SKM-1 treated with dmso at 0.1 percent for 144 hours (cell line): ENCODE results near the gene TMEM38B.
"Not testable (repeated sequence)": the region's sequence is repeated elsewhere in the genome, so short reads cannot be mapped to it uniquely, and the experiment has no call there.

ENCODE experiments used
- DNase-seq: peaks from one replicate; lab custom pipeline; 2025; ENCODE audit not compliant: unreplicated experiment; lab: John Stamatoyannopoulos, UW

TMEM38B gene

DNA sequence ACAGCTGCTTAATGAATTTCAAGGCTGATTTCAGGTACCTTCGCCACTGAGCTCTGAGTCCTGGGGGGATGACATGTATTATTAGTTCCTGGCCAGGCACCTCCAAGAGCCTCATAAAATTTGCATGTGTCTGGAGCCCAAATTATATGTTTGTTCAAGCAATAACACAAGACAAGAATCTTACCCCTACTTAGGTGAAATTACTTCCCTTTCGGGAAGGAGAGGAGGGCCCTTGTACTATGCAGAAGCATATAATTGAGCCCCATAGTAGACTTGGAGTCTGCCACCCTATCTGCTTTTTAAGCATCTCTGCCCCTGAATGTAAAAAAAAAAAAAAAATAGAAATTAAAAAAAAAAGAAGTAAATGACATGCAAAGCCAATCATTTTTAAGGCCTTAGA lies 13.0 kb upstream of the TMEM38B start:
- DNase-seq, result no peak

DNA sequence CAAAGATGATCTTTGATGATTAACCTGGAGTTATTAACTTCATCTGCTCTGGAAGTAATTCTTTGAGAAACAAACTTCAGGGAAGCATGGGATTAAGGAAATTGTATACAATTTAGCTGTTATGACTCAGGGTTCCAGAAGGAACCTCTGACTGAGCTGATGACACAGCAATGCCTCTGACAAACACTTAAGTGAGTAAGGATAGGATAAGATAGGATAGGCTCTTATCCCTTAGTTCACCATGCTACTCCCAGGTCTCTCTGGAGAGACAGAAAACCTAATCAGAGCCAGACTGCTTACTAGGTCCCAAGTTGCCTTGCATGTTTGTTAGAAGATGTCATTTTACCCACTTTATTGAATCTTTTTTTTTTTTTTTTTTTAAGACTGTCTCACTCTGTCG lies 12.6 kb upstream of the TMEM38B start:
- no peak for DNase-seq

DNA sequence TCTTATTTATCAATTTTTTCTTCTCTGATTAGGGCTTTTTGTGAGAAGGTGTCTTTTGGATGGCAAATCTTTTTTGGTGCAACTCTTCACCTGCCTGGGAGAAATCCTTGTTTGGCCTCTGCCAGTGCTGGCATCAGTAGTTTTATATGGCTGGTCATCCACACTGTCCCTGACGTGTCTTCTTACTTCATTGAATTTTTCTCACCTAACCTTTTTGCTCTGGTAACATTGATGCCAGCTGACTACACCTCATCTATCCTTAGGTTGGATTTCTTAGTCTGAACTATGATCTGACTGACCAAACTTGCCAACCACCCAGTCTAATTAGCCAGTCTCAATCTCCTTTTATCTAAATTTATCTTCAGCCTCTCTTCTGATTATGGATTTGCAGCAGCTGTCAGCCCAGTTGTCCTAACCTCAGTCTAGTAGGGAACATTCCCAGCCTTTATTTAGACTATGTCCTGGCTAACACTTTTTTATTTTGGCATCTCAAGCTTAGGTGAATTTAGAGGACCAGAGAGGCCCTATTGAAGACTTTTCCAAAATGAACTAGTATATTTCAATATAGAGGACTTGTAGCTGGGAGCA lies 10.6 kb upstream of the TMEM38B start:
- DNase-seq, result no peak

GRCh38 chr9:105686936-105687335 lies 7.4 kb upstream of the TMEM38B start:
- no peak for DNase-seq

GRCh38 chr9:105690742-105691141 lies 3.6 kb upstream of the TMEM38B start:
- DNase-seq, result no peak

- DNase-seq, result no peak
These were observed 729 bp upstream of the TMEM38B start for GRCh38 chr9:105693435-105694189.

DNA sequence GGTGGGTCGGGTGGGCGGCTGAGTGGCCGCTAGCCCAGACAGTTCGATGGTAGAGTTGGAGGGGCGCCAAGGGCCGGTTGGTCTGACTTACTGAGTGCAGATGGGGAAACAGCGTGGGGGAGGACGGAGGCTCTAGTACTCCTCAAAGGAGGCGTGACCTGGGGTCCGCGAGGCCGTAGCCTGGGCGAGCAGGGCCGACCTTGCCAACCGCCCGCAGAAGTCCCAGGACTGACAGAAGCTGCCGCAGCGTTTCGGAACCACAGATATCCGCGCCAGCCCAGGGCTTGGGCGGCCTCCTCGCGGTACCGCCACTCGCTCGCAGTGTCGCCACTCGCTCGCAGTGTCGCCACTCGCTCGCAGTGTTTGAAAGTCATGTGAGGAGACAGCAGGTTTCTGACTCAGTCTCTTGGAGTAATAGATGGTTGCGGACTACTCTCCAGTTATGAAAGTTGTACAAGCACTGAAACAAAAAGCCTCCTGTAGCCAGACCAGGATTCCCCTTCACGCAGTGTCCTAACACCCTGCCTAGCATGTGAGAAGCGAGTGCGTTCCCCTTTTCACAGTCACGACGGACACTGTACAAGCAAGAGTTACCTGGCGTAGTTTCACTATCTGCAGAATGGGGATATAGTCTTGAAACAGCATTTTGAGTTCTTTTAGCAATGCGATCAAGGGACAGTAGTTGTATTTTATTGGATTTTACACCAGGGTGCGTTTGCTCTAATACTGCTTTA lies 674 bp downstream of the TMEM38B start:
- no peak for DNase-seq

DNA sequence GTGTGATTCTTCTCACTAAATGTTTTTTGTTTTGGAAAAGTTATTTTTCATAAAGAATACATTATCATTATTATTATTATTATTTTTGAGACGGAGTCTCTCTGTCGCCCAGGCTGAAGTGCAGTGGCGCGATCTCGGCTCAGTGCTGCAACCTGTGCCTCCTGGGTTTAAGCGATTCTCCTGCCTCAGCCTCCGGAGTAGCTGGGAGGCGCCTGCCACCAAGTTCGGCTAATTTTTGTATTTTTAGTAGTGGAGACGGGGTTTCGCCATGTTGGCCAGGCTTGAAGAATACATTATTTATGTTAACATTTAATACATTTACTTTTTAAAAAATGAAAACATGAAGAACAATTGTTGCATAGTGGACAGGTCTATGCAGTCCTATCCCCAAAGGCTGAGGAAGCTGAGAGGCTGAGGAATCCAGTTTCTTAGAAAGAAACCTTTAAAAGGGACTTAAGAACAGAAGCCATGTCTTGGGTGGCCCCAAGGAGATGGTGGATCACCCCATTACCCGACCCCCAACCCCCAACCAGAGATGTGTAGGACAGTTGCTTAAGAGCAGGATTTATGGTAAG lies 2.0 kb downstream of the TMEM38B start:
- no peak for DNase-seq

DNA sequence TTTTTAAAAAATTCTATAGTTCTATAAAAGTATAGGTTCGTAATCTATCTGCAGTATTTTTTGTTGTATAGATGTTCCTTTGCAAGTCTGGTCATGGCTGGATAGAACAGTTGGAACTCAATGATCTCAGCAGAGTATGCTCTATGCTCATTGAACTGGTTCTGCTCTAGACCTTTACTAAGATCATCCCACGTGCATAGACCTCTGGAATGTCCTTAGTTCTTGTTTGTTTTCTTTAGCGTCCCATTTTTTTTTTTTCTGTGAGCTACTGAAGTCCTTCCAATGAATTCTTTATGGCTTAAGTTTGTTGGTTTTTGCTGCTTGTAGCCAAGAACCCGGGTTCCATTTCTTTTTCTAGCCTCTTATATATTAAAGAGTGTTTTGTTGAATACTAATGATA lies 3.5 kb downstream of the TMEM38B start:
- no peak for DNase-seq

DNA sequence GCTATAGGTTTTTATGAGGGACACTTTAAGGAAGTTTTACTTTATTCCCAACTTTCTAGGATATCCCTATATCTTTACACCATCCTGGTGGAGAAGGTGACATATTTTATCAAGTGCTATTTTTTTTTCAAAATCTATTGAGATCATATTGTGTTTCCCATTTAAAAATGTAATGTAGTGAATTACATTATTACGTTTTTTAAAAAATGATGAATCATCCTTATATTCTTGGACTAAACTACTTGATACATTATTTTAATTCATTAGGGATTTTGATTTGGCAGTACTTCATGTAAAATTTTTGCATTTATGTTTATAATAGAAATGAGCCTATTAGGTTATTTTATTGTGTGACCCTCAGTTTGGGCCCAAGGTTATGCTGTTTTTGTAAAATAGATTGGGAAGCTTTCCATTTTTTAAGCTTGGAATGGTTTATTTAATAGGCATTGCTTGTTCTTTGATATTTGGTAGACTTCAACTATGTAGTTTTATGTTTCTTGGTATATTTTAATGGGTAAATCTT lies 4.1 kb downstream of the TMEM38B start:
- no peak for DNase-seq

- DNase-seq, result no peak
These were observed 6.3 kb downstream of the TMEM38B start for GRCh38 chr9:105700668-105701067.

GRCh38 chr9:105701145-105701544 lies 6.8 kb downstream of the TMEM38B start:
- no peak for DNase-seq

- no peak for DNase-seq
These were observed 7.9 kb downstream of the TMEM38B start for GRCh38 chr9:105702207-105702606.

DNA sequence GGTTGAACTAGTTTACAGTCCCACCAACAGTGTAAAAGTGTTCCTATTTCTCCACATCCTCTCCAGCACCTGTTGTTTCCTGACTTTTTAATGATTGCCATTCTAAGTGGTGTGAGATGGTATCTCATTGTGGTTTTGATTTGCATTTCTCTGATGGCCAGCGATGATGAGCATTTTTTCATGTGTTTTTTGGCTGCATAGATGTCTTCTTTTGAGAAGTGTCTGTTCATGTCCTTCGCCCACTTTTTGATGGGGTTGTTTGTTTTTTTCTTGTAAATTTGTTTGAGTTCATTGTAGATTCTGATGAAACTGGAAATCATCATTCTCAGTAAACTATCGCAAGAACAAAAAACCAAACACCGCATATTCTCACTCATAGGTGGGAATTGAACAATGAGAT lies 9.3 kb downstream of the TMEM38B start:
- not testable (repeated sequence) for DNase-seq

DNA sequence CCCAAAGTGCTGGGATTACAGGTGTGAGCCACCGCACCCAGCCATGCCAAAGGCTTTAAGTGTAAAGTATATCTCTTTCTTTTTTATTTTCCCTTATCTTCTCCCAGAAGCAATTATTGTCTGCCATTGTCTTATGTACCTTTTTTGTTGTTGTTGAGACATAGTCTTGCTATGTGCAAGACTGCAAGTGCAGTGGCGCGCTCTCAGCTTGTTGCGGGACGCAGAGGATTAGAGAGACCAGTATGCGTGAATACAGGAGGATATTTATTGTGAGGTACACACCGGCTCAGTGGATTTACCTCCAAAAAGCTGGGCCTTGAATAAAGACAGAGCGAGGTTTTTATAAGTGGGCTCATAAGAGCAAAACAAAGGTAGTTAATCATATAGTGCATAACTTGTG lies 11.8 kb downstream of the TMEM38B start:
- DNase-seq, result no peak

DNA sequence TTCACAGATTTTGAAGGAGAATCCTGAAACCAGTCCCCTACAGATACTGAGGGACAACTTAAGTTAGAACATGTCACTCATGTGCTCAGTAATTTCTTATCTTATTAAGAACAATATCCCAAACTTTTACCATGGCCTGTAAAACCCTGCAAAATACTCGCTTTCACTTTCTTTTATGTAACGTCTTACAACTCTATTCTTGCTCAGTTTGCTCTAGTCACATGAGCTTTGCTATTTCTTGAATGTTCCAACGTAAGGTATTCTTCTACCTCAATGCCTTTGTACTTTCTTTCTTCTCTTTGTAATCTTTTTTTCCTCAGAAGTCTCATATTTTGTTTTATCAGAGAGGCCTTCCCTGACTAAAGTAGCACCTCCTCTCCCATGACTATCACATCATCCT lies 14.1 kb downstream of the TMEM38B start:
- DNase-seq, result no peak

DNA sequence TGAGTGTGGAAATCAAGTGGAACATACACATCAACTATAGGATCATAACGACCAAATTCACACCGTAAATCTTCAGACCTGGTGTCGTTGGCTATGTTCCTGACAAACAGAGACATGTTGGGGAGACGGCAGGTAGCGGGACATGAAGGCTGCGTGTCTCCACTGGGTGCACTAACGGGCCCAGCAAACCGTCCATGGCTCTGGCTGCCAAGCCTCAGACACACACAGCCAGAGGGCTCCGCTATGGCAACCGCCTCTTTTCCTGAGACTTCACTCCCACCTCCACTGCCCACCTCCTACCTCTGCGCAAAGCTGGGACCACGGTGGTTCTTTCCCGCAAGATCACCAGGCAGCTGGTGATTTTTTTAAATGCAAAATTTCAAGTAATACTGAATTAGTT lies 16.3 kb downstream of the TMEM38B start:
- DNase-seq, result no peak

DNA sequence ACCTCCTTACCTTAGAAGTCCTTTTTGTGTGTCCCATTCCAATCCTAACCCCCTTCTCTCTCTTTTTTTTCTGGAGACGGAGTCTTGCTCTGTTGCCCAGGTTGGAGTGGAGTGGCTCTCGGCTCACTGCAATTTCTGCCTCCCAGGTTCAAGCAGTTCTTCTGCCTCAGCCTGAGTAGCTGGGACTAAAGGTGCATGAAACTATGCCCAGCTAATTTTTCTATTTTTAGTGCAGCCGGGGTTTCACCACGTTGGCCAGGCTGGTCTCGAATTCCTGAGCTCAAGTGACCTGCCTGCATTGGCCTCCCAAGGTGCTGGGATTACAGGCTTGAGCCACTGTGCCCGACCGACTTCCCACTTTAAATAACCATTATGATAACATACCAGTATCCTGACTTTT lies 17.5 kb downstream of the TMEM38B start:
- no peak for DNase-seq

DNA sequence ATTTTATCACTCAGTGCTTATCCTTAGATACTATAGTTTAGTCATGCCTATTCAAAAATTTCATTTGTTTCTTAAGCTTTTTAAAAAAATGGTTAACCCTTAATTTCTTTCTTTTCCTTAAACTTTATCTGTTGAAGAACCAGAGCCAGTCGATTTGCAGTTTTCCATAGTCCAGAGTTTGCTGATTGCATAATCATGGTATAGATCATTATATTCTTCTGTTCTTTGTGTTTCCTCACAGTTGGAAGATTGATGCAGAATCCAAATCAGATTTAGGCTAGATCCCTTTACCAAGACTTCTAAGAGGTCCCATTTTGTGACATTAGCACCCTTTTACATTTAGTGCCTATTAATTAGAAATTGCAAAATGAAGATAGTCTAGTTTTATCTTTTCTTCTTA lies 18.0 kb downstream of the TMEM38B start:
- no peak for DNase-seq

GRCh38 chr9:105712773-105713172 lies 18.4 kb downstream of the TMEM38B start:
- no peak for DNase-seq

DNA sequence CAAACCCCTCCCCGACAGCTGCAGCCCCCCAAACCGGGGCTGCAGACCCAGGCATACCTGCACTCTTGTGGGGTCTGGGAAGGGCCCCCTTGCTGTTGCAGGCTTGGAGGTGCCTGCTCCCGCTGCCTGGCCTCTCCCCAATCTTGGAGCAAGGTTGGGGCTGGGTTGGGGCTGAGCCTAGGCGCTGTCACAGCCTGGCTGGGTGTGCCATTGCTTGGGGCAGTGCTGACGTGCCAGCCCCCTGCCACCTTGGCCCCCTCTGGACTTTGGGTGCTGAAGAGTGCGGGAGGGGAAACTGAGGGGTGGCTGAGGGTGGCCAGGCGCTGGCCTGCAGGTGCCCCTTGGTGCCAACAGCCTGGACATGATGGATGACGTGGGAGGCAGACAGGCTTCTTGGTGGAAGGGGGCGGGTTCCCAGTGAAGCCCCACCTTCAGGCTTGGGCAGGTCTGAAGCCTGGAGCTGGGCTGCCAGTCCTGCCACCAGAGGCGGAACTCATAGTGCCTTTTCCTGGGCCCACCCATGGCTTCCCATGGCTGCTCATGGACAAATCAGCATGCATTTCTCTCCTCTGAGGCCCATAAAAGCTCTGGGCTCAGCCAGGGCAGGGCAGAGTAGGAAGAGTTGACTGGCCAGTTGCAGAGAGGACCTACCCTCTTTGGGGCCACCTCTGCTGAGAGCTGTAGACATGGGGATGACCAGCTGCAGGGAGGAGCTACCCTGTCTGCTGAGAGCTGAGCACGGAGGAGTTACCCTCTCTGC lies 19.1 kb downstream of the TMEM38B start:
- no peak for DNase-seq
